Measurements from ENCODE around the gene CEP112.

- TF ChIP-seq, protein P1, sequence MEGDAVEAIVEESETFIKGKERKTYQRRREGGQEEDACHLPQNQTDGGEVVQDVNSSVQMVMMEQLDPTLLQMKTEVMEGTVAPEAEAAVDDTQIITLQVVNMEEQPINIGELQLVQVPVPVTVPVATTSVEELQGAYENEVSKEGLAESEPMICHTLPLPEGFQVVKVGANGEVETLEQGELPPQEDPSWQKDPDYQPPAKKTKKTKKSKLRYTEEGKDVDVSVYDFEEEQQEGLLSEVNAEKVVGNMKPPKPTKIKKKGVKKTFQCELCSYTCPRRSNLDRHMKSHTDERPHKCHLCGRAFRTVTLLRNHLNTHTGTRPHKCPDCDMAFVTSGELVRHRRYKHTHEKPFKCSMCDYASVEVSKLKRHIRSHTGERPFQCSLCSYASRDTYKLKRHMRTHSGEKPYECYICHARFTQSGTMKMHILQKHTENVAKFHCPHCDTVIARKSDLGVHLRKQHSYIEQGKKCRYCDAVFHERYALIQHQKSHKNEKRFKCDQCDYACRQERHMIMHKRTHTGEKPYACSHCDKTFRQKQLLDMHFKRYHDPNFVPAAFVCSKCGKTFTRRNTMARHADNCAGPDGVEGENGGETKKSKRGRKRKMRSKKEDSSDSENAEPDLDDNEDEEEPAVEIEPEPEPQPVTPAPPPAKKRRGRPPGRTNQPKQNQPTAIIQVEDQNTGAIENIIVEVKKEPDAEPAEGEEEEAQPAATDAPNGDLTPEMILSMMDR (conservative IDR thresholded peaks at IDR 0.05): no peak
- TF ChIP-seq ZFX (IDR thresholded peaks at IDR 0.05): no peak
These were observed 521.1 kb downstream of the CEP112 start for GRCh38 chr17:65670667-65671371.

Measured in C4-2B (cell line).